HEK293 (cell line): ENCODE data around the gene KIF18A.
A peak's percentile ranks its signal among the peaks of the same experiment; 100 is the strongest.

Source experiments
- ATF2 ChIP-seq: fragments of 450-650 bp; formaldehyde crosslinking; IDR thresholded peaks from 2 replicates; pipeline ENCODE4 v1.5.1; 2016; ENCODE audit warnings: missing biosample characterization, missing genetic modification characterization, low read depth
- BCL11B ChIP-seq: fragments of 450-650 bp; formaldehyde crosslinking; IDR thresholded peaks from 2 replicates; pipeline ENCODE4 v1.5.1; 2016; ENCODE audit warnings: low read depth, missing biosample characterization, missing genetic modification characterization
- GLIS1 ChIP-seq: fragments of 450-650 bp; formaldehyde crosslinking; IDR thresholded peaks from 2 replicates; pipeline ENCODE4 v1.5.1; 2016; ENCODE audit warnings: missing biosample characterization, missing genetic modification characterization
- KLF9 ChIP-seq: fragments of 450-650 bp; formaldehyde crosslinking; IDR thresholded peaks from 2 replicates; pipeline ENCODE4 v1.5.1; 2016; ENCODE audit warnings: missing biosample characterization, missing genetic modification characterization, low read depth
- PRDM1 ChIP-seq: fragments of 450-650 bp; formaldehyde crosslinking; IDR thresholded peaks from 2 replicates; pipeline ENCODE4; 2016; ENCODE audit warnings: missing biosample characterization, missing genetic modification characterization
- REPIN1 ChIP-seq: fragments of 450-650 bp; formaldehyde crosslinking; IDR thresholded peaks from 2 replicates; pipeline ENCODE4 v1.5.1; 2017; ENCODE audit warnings: missing biosample characterization, missing genetic modification characterization, low read depth
- REST ChIP-seq: fragments of 450-650 bp; formaldehyde crosslinking; IDR thresholded peaks from 2 replicates; pipeline ENCODE4 v1.5.1; 2016; ENCODE audit warnings: missing biosample characterization, missing genetic modification characterization
- ZBTB44 ChIP-seq: fragments of 450-650 bp; IDR thresholded peaks from 2 replicates; pipeline ENCODE4 v1.5.1; 2018; ENCODE audit warnings: missing biosample characterization, mild to moderate bottlenecking, missing genetic modification characterization
- ZNF2 ChIP-seq: fragments of 450-650 bp; formaldehyde crosslinking; IDR thresholded peaks from 2 replicates; pipeline ENCODE4 v1.5.1; 2016; ENCODE audit warnings: missing biosample characterization, missing genetic modification characterization
- ZNF248 ChIP-seq: fragments of 450-650 bp; formaldehyde crosslinking; IDR thresholded peaks from 2 replicates; pipeline ENCODE4 v1.5.1; 2017; ENCODE audit warnings: missing biosample characterization, missing genetic modification characterization
- ZNF398 ChIP-seq: fragments of 450-650 bp; formaldehyde crosslinking; IDR thresholded peaks from 2 replicates; pipeline ENCODE4 v1.5.1; 2017; ENCODE audit warnings: missing biosample characterization, missing genetic modification characterization
- ZNF404 ChIP-seq: fragments of 450-650 bp; formaldehyde crosslinking; IDR thresholded peaks from 2 replicates; pipeline ENCODE4 v1.5.1; 2017; ENCODE audit warnings: missing biosample characterization, missing genetic modification characterization
- ZNF423 ChIP-seq: fragments of 450-650 bp; formaldehyde crosslinking; IDR thresholded peaks from 2 replicates; pipeline ENCODE4 v1.5.1; 2016; ENCODE audit warnings: missing biosample characterization, missing genetic modification characterization
- ZNF529 ChIP-seq: fragments of 450-650 bp; formaldehyde crosslinking; IDR thresholded peaks from 2 replicates; pipeline ENCODE4 v1.5.1; 2017; ENCODE audit warnings: missing genetic modification characterization, missing biosample characterization; ENCODE audit not compliant: insufficient replicate concordance
- ZNF596 ChIP-seq: fragments of 450-650 bp; IDR thresholded peaks from 2 replicates; pipeline ENCODE4 v1.5.0; 2018; ENCODE audit warnings: missing biosample characterization, mild to moderate bottlenecking, missing genetic modification characterization, moderate library complexity
- ZNF600 ChIP-seq: fragments of 450-650 bp; formaldehyde crosslinking; IDR thresholded peaks from 2 replicates; pipeline ENCODE4 v1.5.1; 2016; ENCODE audit warnings: missing biosample characterization, missing genetic modification characterization
- ZNF654 ChIP-seq: fragments of 450-650 bp; formaldehyde crosslinking; IDR thresholded peaks from 2 replicates; pipeline ENCODE4 v1.5.1; 2016; ENCODE audit warnings: low read depth, missing biosample characterization, missing genetic modification characterization
- ZNF670 ChIP-seq: fragments of 450-650 bp; formaldehyde crosslinking; IDR thresholded peaks from 2 replicates; pipeline ENCODE4 v1.5.1; 2016; ENCODE audit warnings: missing biosample characterization, missing genetic modification characterization, low read depth
- ZNF785 ChIP-seq: fragments of 450-650 bp; formaldehyde crosslinking; IDR thresholded peaks from 2 replicates; pipeline ENCODE4 v1.5.1; 2016; ENCODE audit warnings: missing biosample characterization, missing genetic modification characterization
- ZSCAN18 ChIP-seq: fragments of 450-650 bp; formaldehyde crosslinking; IDR thresholded peaks from 2 replicates; pipeline ENCODE4 v1.5.1; 2016; ENCODE audit warnings: missing biosample characterization, missing genetic modification characterization
- ZSCAN23 ChIP-seq: fragments of 450-650 bp; formaldehyde crosslinking; IDR thresholded peaks from 2 replicates; pipeline ENCODE4 v1.5.1; 2016; ENCODE audit warnings: missing biosample characterization, missing genetic modification characterization
- TF ChIP-seq, protein P1 (sequence below): fragments of 450-650 bp; formaldehyde crosslinking; conservative IDR thresholded peaks from 2 replicates; pipeline ENCODE4 v1.5.1; 2016; ENCODE audit warnings: low read depth, missing biosample characterization, missing genetic modification characterization
- TF ChIP-seq, protein P2 (sequence below): fragments of 450-650 bp; formaldehyde crosslinking; IDR thresholded peaks from 2 replicates; pipeline ENCODE4 v1.5.1; 2016; ENCODE audit warnings: missing biosample characterization, missing genetic modification characterization

The KIF18A gene

DNA sequence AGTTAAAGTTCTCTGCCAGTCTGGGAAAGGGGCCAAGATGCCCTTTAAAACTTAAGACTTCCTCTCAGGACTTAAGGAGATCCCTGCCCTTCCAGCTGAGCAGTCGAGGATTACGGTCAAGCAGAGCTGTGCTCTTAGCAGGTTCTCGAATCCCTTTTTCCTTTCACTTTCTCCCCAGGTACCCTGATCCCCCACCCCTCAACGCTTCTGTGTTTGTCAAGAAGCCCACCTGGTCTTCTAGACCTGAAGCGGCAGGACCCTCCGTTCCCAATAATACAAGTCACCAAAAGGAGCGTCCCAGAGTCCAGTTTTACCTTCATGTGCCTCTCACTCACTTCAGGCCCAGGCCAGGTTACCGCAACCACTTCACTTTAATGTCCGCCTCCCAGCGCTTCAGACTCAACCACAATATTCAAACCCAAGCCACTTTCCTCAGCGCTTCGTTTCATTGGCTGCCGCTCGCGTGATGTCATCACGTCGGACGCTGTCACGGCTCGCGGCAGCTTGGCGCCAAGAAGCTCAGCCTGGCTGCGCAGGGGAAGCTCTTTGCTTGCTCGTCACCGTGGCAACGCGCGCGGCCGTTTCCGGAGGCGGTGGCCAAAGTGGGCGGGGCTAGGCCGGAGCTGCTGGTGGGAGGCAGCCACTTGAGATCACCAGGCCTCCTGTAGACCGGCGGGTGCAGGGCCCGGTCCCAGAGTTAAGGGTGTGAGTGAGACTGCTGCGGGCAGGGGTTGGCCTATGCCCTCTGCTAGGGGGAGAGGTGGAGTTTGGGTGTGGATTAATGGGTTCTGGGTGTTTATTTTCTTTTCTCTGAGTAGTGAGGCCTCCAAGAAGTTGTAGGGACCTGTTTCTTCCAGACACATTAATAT is at the start of gene KIF18A, which contains the start of gene METTL15 (continued):
- TF ChIP-seq REST (0 out of 2 replicates have a peak, but pooled peaks have one; percentile 18), GLIS1 (tag by site-specific recombination) (peak; percentile 90), ZNF785 (no peak), ZNF600 (tag by site-specific recombination) (no peak), ZNF404 (tag by site-specific recombination) (no peak), ZNF398 (tag by site-specific recombination) (no peak), KLF9 (peak; percentile 81), ZSCAN23 (tag by site-specific recombination) (no peak), ZBTB44 (tag by site-specific recombination) (no peak), ATF2 (tag by site-specific recombination) (peak; percentile 94), ZNF423 (tag by site-specific recombination) (peak; percentile 90), ZNF529 (tag by site-specific recombination) (no peak), ZNF654 (tag by site-specific recombination) (no peak), ZSCAN18 (tag by site-specific recombination) (no peak), BCL11B (peak; percentile 86), ZNF2 (tag by site-specific recombination) (peak; percentile 16; the same call in 1 of the 2 replicates), REPIN1 (tag by site-specific recombination) (no peak), ZNF596 (no peak), ZNF670 (no peak), PRDM1 (tag by site-specific recombination) (peak; percentile 92), ZNF248 (tag by site-specific recombination) (no peak)
- TF ChIP-seq, protein P1, sequence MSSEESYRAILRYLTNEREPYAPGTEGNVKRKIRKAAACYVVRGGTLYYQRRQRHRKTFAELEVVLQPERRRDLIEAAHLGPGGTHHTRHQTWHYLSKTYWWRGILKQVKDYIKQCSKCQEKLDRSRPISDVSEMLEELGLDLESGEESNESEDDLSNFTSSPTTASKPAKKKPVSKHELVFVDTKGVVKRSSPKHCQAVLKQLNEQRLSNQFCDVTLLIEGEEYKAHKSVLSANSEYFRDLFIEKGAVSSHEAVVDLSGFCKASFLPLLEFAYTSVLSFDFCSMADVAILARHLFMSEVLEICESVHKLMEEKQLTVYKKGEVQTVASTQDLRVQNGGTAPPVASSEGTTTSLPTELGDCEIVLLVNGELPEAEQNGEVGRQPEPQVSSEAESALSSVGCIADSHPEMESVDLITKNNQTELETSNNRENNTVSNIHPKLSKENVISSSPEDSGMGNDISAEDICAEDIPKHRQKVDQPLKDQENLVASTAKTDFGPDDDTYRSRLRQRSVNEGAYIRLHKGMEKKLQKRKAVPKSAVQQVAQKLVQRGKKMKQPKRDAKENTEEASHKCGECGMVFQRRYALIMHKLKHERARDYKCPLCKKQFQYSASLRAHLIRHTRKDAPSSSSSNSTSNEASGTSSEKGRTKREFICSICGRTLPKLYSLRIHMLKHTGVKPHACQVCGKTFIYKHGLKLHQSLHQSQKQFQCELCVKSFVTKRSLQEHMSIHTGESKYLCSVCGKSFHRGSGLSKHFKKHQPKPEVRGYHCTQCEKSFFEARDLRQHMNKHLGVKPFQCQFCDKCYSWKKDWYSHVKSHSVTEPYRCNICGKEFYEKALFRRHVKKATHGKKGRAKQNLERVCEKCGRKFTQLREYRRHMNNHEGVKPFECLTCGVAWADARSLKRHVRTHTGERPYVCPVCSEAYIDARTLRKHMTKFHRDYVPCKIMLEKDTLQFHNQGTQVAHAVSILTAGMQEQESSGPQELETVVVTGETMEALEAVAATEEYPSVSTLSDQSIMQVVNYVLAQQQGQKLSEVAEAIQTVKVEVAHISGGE (tag by site-specific recombination) = peak; percentile 54; the same call in 1 of the 2 replicates
- TF ChIP-seq, protein P2, sequence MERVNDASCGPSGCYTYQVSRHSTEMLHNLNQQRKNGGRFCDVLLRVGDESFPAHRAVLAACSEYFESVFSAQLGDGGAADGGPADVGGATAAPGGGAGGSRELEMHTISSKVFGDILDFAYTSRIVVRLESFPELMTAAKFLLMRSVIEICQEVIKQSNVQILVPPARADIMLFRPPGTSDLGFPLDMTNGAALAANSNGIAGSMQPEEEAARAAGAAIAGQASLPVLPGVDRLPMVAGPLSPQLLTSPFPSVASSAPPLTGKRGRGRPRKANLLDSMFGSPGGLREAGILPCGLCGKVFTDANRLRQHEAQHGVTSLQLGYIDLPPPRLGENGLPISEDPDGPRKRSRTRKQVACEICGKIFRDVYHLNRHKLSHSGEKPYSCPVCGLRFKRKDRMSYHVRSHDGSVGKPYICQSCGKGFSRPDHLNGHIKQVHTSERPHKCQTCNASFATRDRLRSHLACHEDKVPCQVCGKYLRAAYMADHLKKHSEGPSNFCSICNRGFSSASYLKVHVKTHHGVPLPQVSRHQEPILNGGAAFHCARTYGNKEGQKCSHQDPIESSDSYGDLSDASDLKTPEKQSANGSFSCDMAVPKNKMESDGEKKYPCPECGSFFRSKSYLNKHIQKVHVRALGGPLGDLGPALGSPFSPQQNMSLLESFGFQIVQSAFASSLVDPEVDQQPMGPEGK (tag by site-specific recombination) = peak; percentile 59
